ENCODE measurements around the gene EIF4H.

GRCh38 chr7:74219416-74219815 lies 45.3 kb downstream of the EIF4H start:
- TF ChIP-seq POLR2A (IDR thresholded peaks at IDR 0.05), result no peak
- TF ChIP-seq CTCF (IDR thresholded peaks at IDR 0.05), result no peak
